HAP-1 (cell line): ENCODE data around the gene ANP32B.

ENCODE experiments used
- DNase-seq, 2 experiments: peaks; one replicate each; pipeline ENCODE4 v3.0.0-alpha.2; 2016 to 2020; ENCODE audit warnings: low spot score in 2 of 2
- H3K27me3 ChIP-seq: fragments of 250-450 bp; sonication (Bioruptor Pico); 2 replicates; pipeline ENCODE4 v1.5.1; 2020; ENCODE audit warnings: low read depth, mild to moderate bottlenecking, moderate library complexity
- H3K36me3 ChIP-seq: fragments of 250-450 bp; sonication (Bioruptor Pico); replicated peaks from 2 replicates; pipeline ENCODE4 v1.5.1; 2020; ENCODE audit warnings: mild to moderate bottlenecking
- H3K4me1 ChIP-seq: fragments of 250-450 bp; sonication (Bioruptor Pico); 2 replicates; pipeline ENCODE4 v1.5.1; 2020; ENCODE audit warnings: mild to moderate bottlenecking
- H3K4me3 ChIP-seq: fragments of 250-450 bp; sonication (Bioruptor Pico); 2 replicates; pipeline ENCODE4 v1.5.1; 2020; ENCODE audit warnings: mild to moderate bottlenecking, moderate library complexity
- H3K9me3 ChIP-seq: fragments of 250-450 bp; sonication (Bioruptor Pico); 2 replicates; pipeline ENCODE4 v1.5.1; 2020; ENCODE audit warnings: mild to moderate bottlenecking, moderate library complexity
- in situ Hi-C: fragments of 300-500 bp; cut with MboI; formaldehyde crosslinking; loops from 3 replicates; pipeline ENCODE4 v1.14.3; 2020; ENCODE audit warnings: low sequenced_read_pairs, inconsistent platforms, mixed read lengths

ANP32B gene

DNA sequence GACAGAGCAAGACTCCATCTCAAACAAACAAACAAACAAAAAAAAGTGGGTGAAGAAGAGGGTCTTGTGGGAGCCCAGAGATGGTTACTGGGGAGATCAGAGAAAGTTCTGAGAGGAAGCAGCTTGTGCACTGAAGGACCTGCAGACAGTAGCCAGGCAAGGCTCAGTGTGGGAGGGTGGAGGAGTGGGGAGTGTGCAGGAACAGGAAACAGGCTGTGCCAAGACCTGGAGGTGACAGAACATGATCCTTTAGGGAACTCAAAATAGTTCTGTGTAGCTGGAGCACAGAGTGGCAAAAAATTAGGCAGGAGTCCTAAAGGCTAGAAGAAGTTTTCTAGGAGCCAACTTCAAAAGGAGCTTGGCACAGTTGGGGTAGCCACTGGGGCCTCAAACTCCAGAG is 54.2 kb downstream of the ANP32B start:
- DNase-seq = no peak
- in situ Hi-C loops = loop anchor here (5.0 kb wide), 1 partner anchor 50 kb away; no protein-coding TSS in a partner anchor

DNA sequence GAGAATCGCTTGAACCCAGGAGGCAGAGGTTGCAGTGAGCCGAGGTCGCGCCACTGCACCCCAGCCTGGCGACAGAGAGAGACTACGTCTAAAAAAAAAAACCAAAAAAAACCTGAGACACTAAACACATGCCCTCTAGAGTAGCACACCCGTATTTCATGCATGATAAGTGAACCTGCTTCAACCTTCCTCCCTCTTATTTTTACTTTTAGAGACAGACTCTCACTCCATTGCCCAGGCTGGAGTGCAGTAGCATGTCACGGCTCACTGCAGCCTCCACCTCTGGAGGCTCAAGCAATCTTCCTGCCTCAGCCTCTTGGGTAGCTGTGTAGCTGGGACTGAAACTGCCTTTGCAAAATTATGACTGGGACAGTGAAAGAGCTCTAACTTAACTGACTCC is 55.8 kb downstream of the ANP32B start:
- in situ Hi-C loops = loop anchor here (5.0 kb wide), 1 partner anchor 52 kb away; no protein-coding TSS in a partner anchor
- H3K4me1 ChIP-seq = no peaks in the 10 kb centered on the region
- DNase-seq = no peak
- H3K4me3 ChIP-seq = no peak overlapping the region
- H3K9me3 ChIP-seq = no peaks in the 10 kb centered on the region
- no peaks in the 10 kb centered on the region for H3K36me3 ChIP-seq
- no peaks in the 10 kb centered on the region for H3K27me3 ChIP-seq

More for the DNA sequence above, 54.2 kb downstream of the ANP32B start:
- H3K4me3 ChIP-seq = no peak overlapping the region
- H3K27me3 ChIP-seq = no peaks in the 10 kb centered on the region
- no peaks in the 10 kb centered on the region for H3K9me3 ChIP-seq
- peaks cover 3% of the 10 kb centered on the region; the same call in 1 of the 2 replicates for H3K4me1 ChIP-seq
- no peaks in the 10 kb centered on the region for H3K36me3 ChIP-seq

DNA sequence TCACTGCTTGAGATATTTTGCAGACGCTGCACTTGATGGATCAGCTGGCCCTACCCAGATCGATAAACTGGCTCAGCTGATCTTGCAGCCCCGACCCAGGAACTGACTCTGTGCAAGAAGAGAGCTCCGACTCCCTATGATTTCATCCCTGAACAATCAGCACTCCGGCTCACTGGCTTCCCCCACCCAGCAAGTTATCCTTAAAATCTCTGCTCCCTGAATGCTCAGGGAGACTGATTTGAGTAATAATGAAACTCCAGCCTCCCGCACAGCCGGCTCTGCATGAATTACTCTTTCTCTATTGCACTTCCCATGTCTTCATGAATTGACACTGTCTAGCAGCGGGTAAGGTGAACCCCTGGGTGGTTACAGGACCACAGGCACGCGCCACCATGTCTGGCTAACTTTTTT is 56.5 kb downstream of the ANP32B start:
- Histone ChIP-seq H3K4me3 (no peak overlapping the region), H3K9me3 (no peaks in the 10 kb centered on the region), H3K36me3 (no peaks in the 10 kb centered on the region), H3K27me3 (no peaks in the 10 kb centered on the region), H3K4me1 (no peaks in the 10 kb centered on the region)
- in situ Hi-C loops = loop anchor here (5.0 kb wide), 1 partner anchor 52 kb away; no protein-coding TSS in a partner anchor
- DNase-seq = no peak

DNA sequence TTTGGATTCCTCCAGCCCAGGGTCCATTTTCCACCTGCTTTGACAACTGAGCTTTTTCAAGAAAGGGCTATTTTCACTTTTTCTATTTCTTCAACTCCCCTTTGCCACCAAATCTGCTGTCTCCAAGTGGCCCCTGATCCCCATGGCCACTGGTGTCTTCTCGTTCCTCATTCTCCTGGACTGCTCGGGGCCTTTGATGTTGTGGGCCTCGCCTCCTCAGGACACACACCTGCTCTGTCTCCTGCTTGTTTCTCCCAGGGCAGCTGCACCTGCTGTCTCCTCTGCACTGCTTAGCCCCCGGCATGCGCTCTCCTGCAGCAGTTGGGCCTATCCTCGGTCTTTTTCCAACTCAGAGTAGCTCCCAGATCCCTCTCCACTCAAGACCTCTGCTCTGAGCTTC is 57.1 kb downstream of the ANP32B start:
- Histone ChIP-seq H3K27me3 (no peaks in the 10 kb centered on the region), H3K9me3 (no peaks in the 10 kb centered on the region), H3K36me3 (no peaks in the 10 kb centered on the region), H3K4me1 (no peaks in the 10 kb centered on the region; the same call in 1 of the 2 replicates), H3K4me3 (no peak overlapping the region)
- DNase-seq = no peak
- in situ Hi-C loops = no loop called here

DNA sequence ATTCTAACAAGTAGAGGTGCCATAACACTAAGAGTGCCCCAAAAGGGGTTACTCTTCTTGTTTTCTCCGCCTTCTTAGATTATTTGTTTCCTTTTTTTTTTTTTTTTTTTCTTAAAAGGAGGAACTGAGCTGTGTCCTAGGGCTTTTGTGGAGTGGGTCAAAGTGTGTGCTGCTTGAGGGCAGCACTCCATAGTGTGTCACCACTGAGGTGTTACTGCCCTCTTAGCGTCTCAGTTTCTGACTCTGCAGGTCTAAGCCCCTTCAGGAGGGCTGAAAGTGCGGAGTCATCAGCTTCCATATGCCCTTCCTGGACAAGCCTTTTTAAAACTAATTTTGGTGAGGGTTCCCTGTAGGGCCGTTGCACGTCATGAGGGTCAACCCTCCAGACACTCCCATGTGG is 60.8 kb downstream of the ANP32B start:
- in situ Hi-C loops = no loop called here
- peaks cover 12% of the 10 kb centered on the region; the same call in 1 of the 2 replicates for H3K36me3 ChIP-seq
- peaks cover 16% of the 10 kb centered on the region for H3K4me1 ChIP-seq

DNA sequence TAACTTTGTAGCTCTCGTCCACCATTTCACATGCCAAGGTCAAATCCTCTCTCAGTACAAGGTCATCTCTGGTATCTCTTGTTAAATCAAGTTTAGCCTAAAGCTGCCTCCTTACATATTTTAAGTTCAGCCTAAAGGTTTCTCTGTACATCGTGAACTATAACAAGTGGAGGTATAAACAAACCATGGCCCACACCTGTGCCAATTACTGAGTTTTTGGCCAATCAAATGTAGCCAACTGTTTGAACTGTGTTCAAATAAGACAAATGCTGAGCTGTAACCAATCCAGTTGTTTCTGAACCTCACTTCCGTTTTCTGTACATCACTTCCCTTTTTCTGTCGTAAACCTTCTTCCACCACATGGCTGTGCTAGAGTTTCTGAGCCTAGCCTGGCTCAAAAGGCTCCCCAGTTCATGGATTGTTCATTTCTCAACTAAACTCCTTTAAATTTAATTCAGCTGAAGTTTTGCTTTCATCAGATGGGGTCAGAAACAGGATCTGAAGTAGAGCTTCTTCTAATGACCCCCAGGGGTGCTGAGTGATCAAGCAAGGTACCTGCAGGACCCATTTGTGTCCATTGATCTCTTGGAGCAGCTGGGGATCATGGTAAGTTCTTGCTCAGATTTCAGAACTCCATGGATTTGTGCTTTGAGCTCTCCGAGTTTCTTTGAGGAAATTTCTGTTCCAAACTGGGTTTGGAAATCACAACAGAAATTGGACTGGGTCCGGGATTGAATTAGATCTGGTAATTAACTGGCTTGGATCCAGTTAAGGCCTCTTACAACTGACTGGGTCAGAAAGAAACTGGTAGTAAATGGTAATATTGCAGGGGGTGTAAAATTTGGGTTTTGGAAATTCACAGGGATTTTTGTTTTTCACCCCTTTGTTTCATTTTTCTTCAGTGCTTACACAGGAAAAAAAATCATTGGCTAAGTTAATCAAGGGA is 62.4 kb downstream of the ANP32B start:
- H3K9me3 ChIP-seq = no peaks in the 10 kb centered on the region
- peak overlapping the region; percentile 50 for H3K4me3 ChIP-seq
- no peaks in the 10 kb centered on the region for H3K27me3 ChIP-seq
- H3K36me3 ChIP-seq = peaks cover 18% of the 10 kb centered on the region; the same call in 1 of the 2 replicates
- peak; percentile 54 to 87 for DNase-seq
- peaks cover 16% of the 10 kb centered on the region for H3K4me1 ChIP-seq
- in situ Hi-C loops = no loop called here

More for the DNA sequence above, 60.8 kb downstream of the ANP32B start:
- no peaks in the 10 kb centered on the region for H3K27me3 ChIP-seq
- no peaks in the 10 kb centered on the region for H3K9me3 ChIP-seq
- no peak for DNase-seq
- H3K4me3 ChIP-seq = no peak overlapping the region

DNA sequence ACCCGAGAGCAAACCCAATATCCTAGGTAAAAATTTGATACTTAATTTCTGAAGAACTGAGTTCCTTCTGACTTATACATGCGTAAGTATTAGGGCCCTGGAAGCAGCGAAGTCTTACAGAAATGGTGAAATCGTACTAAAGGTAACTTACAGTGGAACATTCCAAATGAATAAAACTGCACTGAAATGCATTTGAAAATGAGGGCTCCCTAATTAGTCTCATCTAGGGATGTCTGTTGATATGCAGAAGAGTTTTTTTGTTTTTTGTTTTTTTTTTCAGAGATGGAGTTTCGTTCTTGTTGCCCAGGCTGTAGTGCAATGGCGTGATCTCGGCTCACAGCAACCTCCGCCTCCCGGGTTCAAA is 63.0 kb downstream of the ANP32B start:
- Histone ChIP-seq H3K4me3 (peak overlapping the region; percentile 50), H3K9me3 (no peaks in the 10 kb centered on the region), H3K27me3 (no peaks in the 10 kb centered on the region), H3K4me1 (peaks cover 16% of the 10 kb centered on the region), H3K36me3 (peaks cover 19% of the 10 kb centered on the region; the same call in 1 of the 2 replicates)
- in situ Hi-C loops = no loop called here
- no peak for DNase-seq

DNA sequence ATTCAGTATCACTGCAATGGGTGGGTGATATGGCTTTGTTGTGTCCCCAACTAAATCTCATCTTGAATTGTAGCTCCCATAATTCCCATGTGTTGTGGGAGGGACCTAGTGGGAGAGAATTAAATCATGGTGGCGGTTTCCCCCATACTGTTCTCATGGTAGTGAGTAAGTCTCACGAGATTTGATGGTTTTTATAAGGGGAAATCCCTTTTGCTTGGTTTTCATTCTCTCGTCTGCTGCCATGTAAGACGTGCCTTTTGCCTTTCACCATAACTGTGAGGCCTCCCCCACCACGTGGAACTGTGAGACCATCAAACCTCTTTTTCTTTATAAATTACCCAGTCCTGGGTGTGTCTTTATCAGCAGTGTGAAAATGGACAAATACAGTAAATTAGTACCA is 63.9 kb downstream of the ANP32B start:
- DNase-seq = peak in 1 of 2 experiments; percentile 44
- Histone ChIP-seq H3K36me3 (peaks cover 25% of the 10 kb centered on the region), H3K27me3 (no peaks in the 10 kb centered on the region), H3K9me3 (no peaks in the 10 kb centered on the region), H3K4me1 (peaks cover 16% of the 10 kb centered on the region), H3K4me3 (peak overlapping the region; percentile 50)
- in situ Hi-C loops = no loop called here

DNA sequence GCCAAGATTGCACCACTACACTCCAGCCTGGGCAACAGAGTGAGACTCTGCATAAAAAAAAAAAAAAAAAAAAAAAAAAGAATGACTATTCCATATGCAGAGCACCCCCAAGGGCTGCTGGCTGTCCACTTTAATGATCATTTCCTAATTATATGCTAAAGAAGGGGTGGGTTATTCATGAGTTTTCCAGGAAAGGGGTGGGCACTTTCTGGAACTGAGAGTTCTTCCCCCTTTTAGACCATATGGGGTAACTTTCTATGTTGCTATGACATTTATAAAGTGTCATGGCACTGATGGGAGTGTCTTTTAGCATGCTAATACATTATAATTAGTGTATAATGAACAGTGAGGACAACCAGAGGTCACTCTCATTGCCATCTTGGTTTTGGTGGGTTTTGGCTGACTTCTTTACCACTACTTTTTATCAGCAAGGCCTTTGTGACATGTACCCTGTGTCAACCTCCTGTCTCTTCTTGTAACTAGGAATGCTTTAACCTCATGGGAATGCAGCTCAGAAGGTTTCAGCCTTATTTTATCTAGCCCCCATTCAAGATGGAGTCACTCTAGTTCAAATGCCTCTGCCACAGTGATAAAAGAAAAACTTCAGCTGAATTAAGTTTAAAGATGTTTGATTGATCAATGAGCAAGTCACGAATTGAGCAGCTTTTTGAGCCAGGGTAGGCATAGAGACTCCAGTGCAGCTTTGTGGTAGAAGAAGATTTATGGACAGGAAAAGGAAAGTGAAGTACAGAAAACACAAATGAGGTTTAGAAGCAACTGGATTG is 66.3 kb downstream of the ANP32B start:
- no peak for DNase-seq
- peaks cover 37% of the 10 kb centered on the region for H3K36me3 ChIP-seq
- H3K9me3 ChIP-seq = no peaks in the 10 kb centered on the region
- no peak overlapping the region for H3K4me3 ChIP-seq
- H3K4me1 ChIP-seq = peaks cover 16% of the 10 kb centered on the region
- H3K27me3 ChIP-seq = no peaks in the 10 kb centered on the region
- in situ Hi-C loops = no loop called here

DNA sequence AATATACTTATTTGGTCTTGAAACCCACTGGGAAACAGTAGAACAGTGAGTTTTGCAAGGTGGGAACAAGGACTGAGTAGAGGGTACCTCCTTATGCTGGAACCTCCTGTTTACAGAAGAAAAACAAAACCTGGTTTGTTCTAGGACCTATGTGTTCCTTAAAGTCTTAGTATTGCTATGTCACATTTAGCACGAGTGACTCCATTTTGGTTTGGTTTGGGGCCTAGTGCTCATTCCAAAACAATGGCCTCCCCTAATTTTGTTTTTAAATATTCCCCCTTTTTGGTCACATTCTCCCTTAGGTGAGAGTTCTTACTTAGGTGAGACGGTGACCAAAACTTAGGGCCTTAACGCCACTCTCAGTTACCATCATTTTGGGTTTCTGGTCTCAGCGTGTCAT is 67.2 kb downstream of the ANP32B start:
- in situ Hi-C loops = no loop called here
- Histone ChIP-seq H3K9me3 (no peaks in the 10 kb centered on the region), H3K36me3 (peaks cover 37% of the 10 kb centered on the region), H3K4me3 (no peak overlapping the region), H3K4me1 (peaks cover 16% of the 10 kb centered on the region), H3K27me3 (no peaks in the 10 kb centered on the region)
- no peak for DNase-seq

DNA sequence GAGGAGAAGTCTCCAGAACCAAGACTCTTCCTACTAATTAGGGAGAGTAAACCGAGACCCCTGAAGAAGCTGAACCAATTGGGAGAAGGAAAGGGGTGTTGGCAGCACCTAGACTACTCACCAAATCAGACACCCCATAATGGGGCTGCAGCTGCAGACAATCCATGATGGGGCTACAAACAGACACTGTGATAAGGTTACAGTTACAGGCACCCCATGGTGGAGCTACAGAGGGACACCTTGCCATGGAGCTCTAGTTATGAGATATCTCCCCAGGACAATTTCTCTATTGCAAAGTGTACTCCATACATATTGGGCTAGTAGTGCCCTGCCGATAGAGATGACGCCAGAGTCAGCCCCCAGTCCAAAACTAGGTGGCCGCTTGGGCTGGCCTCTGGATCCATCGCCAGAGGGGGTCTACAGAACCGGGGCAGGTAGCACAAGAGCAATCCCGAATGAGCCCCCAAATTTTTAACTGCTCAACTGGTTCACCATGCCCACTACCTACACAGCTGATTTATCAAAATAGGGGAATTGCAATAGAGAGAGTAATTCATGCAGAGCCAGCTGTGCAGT is 71.3 kb downstream of the ANP32B start:
- peaks cover 24% of the 10 kb centered on the region for H3K36me3 ChIP-seq
- in situ Hi-C loops = no loop called here
- H3K9me3 ChIP-seq = no peaks in the 10 kb centered on the region
- no peak overlapping the region for H3K4me3 ChIP-seq
- peaks cover 10% of the 10 kb centered on the region for H3K4me1 ChIP-seq
- no peaks in the 10 kb centered on the region for H3K27me3 ChIP-seq
- DNase-seq = no peak

DNA sequence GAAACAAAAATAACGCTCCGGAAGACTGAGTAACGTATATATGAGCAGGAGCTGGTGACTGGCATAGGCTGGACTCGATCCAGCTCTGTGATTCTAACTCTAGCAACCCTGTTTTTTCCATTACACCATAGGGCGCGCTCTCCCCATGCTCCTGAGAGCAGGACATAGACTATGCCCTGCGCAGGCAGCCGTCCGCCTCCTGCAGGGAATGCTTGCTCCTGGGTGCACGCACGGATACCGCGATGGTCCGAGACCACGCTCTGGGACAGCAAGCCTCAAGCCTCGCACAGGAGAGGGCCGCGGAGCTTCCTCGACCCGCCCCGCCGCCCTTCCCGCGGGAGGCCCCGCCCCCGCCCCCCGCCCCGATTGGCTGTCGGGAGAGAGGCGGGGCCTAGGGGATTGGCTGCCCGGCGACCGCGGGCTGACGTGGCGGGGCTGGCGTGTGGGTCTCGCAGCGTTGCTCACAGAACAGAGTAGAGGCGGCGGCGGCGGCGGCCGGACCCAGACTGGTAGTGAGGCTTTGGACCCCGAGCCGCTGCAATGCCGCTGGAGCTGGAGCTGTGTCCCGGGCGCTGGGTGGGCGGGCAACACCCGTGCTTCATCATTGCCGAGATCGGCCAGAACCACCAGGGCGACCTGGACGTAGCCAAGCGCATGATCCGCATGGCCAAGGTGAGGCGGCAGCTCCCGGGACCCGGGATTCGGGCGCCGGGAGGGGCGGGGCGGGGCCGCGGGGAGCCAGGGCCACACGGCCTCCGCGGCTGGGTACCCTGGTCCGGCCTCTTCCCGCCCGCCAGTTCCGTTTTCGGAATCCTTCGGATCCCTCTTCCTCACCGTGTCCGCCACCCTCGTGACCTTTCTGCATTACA is 73.4 kb downstream of the ANP32B start, which contains the start of gene NANS:
TSS of gene NANS (plus strand) at position 464 of the 869 bp plus-strand sequence. CDS start at position 541, 77 bp downstream.
- peaks cover 10% of the 10 kb centered on the region for H3K4me1 ChIP-seq
- H3K27me3 ChIP-seq = no peaks in the 10 kb centered on the region
- no peaks in the 10 kb centered on the region for H3K9me3 ChIP-seq
- H3K4me3 ChIP-seq = peak within 1 kb of the TSS; percentile 89
- in situ Hi-C loops = no loop called here
- H3K36me3 ChIP-seq = peaks cover 23% of the 10 kb centered on the region
- DNase-seq = peak; percentile 93 to 96
